Progenitor cell of endocrine pancreas (in vitro differentiated cells): ENCODE results near the gene OSBPL10. TPM values are rescaled to one million over a fixed set of nuclear protein-coding genes. Genes with fewer than 3 reads are reported as not detected.
A peak's percentile ranks its signal among the peaks of the same experiment; 100 is the strongest.

Source experiments
- DNase-seq: peaks from one replicate; pipeline ENCODE4 v3.0.0; 2021; ENCODE audit warnings: low spot score; ENCODE audit not compliant: unreplicated experiment
- H3K27ac Mint-ChIP-seq: 2 replicates; pipeline ENCODE4 v1.8.0; 2021; ENCODE audit warnings: mild to moderate bottlenecking, moderate library complexity, mixed read lengths
- H3K27me3 Mint-ChIP-seq: 2 replicates; pipeline ENCODE4 v1.8.0; 2021; ENCODE audit warnings: mixed read lengths
- H3K36me3 Mint-ChIP-seq: 2 replicates; pipeline ENCODE4 v1.8.0; 2022; ENCODE audit warnings: mixed read lengths; ENCODE audit not compliant: insufficient read depth
- H3K4me1 Mint-ChIP-seq: 2 replicates; pipeline ENCODE4 v1.8.0; 2021; ENCODE audit warnings: low read depth, mixed read lengths
- H3K4me3 Mint-ChIP-seq: 2 replicates; pipeline ENCODE4 v1.8.0; 2021; ENCODE audit warnings: low read depth, mild to moderate bottlenecking, moderate library complexity, mixed read lengths
- H3K9me3 Mint-ChIP-seq: 2 replicates; pipeline ENCODE4 v1.8.0; 2021; ENCODE audit warnings: low read depth, mixed read lengths
- CTCF ChIP-seq: fragments of 200-600 bp; sonication (generic); IDR thresholded peaks from one replicate; pipeline ENCODE4 v1.5.0; 2021; ENCODE audit warnings: antibody characterized with exemption, mild to moderate bottlenecking; ENCODE audit not compliant: unreplicated experiment
- total RNA-seq: library from RNA; stranded (reverse); gene quantifications from 2 replicates; pipeline ENCODE4 v1.2.1, GENCODE V29; 2021

Gene OSBPL10
- total RNA-seq, 1 donor from 2014 or later: 25.2 TPM

DNA sequence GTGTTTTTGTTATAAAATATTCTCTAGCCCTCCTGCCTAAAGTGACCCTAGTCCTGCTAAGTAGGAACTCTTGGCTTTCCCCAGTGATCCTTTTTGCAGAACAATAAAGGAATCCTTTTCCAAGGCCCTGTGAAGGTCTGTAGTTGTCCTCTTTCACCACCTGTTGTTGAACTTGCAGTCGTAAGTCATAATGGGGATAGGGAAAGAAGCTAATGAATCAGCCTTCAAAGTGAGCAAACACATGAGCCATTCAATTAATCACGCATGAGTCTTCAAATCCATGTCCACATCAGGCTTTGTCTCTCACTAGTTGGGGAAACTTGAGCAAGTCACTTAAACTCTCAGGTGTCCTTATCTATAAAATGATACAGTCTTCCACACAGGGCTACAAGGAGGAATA lies 28.0 kb upstream of the OSBPL10 start:
- H3K9me3 Mint-ChIP-seq: peaks cover 6% of the 10 kb centered on the region
- H3K27me3 Mint-ChIP-seq: peaks cover 3% of the 10 kb centered on the region
- H3K36me3 Mint-ChIP-seq: no peaks in the 10 kb centered on the region
- no peak for TF ChIP-seq CTCF
- peaks cover 10% of the 10 kb centered on the region for H3K4me1 Mint-ChIP-seq
- no peak for DNase-seq
- no peak overlapping the region for H3K27ac Mint-ChIP-seq
- no peak overlapping the region for H3K4me3 Mint-ChIP-seq

- no peaks in the 10 kb centered on the region for H3K9me3 Mint-ChIP-seq
Observed at GRCh38 chr3:32004113-32004765, 23.2 kb upstream of the OSBPL10 start.

DNA sequence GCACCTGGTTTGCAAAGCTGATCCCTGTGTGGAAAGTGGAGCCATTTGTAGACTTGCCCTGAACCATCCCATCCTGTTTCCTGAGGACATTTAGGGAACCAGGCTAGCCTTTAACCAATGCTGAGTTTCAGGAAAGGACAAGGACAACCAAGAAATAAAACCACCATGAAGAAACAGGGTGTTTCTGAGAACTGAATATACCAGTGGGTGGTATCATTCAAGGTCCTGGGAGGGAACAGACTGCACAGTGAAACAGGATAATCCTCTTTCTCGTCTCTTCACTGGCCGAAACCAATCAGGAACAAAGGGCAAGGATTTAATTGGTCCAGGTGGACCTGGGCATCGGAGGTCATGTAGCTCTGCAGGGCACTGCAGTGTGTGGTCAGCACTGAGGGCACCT lies 22.3 kb upstream of the OSBPL10 start:
- no peak for DNase-seq
- no peak for TF ChIP-seq CTCF
- Mint-ChIP-seq H3K4me1 (peaks cover 6% of the 10 kb centered on the region), H3K27ac (no peak overlapping the region), H3K9me3 (no peaks in the 10 kb centered on the region), H3K36me3 (no peaks in the 10 kb centered on the region), H3K27me3 (peaks cover 7% of the 10 kb centered on the region), H3K4me3 (no peak overlapping the region)

More at GRCh38 chr3:32004113-32004765, 23.2 kb upstream of the OSBPL10 start:
- peaks cover 7% of the 10 kb centered on the region for H3K27me3 Mint-ChIP-seq
- H3K36me3 Mint-ChIP-seq: no peaks in the 10 kb centered on the region
- peaks cover 9% of the 10 kb centered on the region for H3K4me1 Mint-ChIP-seq
- H3K27ac Mint-ChIP-seq: no peak overlapping the region
- H3K4me3 Mint-ChIP-seq: no peak overlapping the region
- DNase-seq: no peak
- TF ChIP-seq CTCF: peak; percentile 29

- H3K27ac Mint-ChIP-seq: no peak overlapping the region
Observed at GRCh38 chr3:32002561-32003368, 21.7 kb upstream of the OSBPL10 start.

More at GRCh38 chr3:32002561-32003368, 21.7 kb upstream of the OSBPL10 start:
- DNase-seq: no peak
- no peak for TF ChIP-seq CTCF
- Mint-ChIP-seq H3K36me3 (no peaks in the 10 kb centered on the region), H3K4me3 (no peak overlapping the region), H3K9me3 (no peaks in the 10 kb centered on the region), H3K4me1 (peaks cover 6% of the 10 kb centered on the region), H3K27me3 (peaks cover 7% of the 10 kb centered on the region)
